HG03571 (cell line): ENCODE results near the gene KCNA3.
A peak's percentile ranks its signal among the peaks of the same experiment; 100 is the strongest.

Source experiments
- ATAC-seq: cut with Tn5 transposase; IDR thresholded peaks from one replicate; pipeline ENCODE4 v1.9.1; 2021; ENCODE audit not compliant: unreplicated experiment

The KCNA3 gene

GRCh38 chr1:110643879-110644472 is 30.8 kb downstream of the KCNA3 start:
- no peak for ATAC-seq

DNA sequence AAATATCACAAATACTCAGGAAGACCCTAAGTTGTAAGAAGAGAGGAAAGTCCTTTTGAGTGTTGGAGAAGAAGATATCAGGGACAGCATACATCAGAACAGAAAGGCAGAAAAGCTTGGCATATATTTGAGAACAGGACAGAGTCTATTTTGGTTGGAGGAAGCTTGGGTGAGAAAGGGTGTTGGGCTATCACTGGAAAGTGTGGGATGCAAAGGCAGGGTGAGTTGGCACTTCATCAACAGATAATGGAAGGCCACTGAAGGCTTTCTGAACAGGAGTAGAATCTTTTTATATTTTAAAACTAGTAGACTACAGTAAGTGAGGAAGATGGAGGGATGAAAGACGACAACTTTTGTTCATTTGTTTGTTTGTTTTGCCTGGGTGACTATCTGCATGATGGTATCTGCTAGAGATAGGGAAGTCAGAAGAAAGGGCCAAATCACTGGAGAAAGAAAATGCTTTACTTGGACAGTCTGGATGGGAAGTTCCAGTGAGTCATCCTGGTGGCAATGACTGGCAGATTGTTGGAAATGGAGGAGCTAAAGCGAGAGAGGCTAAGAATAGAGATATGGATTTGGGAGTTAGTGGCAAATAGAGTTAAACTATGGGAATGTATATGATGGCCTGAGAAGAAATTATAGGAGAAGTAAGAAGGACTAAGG is 34.9 kb downstream of the KCNA3 start:
- ATAC-seq = no peak

- ATAC-seq = no peak
Observed at GRCh38 chr1:110638556-110638955, 36.2 kb downstream of the KCNA3 start.

GRCh38 chr1:110638058-110638457 is 36.7 kb downstream of the KCNA3 start:
- ATAC-seq = no peak

DNA sequence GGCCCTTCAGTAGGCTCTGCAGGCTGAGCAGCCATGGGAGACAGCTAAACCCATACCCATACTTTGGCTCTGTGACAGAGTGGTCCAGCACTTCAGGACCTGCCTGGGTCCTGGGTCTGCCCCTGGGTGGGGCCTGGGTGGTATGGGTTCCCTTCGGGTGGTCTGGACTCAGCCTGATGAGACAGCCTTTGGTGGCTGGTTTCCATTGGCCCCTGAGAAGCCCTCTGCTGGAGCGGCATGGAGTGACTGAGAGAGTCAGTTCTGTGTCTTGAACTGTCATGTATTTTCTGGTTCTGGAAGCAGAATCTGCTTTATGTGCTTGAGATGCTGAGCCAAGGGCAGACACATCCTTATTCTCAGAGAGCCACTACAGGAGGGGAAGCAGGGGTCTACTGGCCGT is 37.3 kb downstream of the KCNA3 start:
- no peak for ATAC-seq

DNA sequence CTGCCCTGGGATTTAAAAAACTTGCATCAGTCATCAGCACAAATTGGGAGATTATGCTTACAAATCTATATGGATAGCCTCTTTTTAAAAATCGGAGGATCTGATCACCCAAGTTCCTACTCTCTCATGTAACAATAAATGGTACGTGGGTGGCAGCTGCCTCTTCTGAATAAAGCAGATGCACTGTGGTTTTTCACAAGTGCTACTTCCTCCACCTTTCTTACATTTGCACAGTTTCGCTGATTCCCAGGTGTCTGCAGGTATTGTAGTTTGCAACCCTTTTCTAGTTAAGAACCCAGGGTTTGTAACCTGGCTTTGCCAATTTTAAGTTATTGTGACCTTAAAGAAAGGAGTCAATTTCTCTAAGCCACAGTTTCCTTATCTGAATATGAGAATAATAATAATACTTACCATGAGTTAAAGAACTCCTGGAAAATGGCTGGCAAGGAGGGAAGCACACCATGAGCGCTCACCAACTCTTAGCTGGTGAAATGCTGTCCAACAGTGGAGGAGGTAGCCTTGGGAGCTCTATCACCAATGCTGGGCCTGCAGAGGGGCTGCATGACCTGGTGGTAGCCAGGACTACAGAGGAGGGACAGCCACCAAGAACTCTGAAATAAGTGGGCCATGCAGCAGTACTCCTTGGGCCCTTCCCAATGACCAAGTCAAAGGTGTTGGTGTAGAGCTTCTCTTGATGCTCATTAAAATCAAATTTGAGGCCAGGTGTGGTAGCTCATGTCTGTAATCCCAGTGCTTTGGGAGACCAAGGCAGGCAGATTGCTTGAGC is 38.4 kb downstream of the KCNA3 start:
- no peak for ATAC-seq

- ATAC-seq = no peak
Observed at GRCh38 chr1:110635434-110635833, 39.3 kb downstream of the KCNA3 start.

DNA sequence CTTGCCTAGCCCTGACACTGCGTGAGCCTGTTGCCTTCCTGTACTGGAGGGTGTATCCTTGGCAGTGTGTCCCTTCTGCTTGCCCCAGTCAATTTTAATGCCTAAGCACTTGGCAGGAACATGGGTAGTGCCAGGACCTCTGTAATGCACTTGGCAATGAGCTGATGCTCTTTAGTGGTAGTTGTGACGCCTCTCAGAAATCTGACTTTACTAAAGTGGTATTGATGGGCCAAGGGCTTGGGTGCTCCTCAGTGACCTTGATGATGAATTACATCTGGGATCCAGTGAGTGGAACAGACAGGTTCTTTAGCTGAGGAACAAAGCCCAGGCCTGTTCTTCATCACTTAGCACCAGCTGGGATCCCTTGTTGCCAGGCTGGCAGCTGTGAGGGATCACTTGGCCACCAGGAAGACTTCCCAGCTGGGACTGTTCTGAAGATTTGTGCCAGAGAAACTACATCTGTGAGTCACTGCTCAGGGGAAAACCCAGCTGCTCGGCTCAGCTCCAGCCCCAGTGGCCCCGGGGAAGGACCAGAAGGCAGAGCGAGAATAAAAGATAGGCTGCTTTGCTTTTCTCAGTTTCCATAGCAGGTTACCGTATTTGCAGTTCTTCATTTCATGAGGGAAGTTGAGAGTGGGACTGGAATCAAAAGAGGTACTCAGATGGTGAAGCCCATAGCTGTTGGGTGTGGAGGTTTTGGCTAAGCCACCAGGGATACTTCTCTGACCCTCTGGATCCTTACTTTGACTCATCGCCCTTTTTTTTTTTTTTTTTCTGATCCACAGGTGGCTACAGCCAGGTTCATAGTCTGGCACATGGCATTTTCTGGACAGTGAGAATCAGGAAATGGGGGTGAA is 40.1 kb downstream of the KCNA3 start:
- ATAC-seq = peak; percentile 65

GRCh38 chr1:110634086-110634454 is 40.7 kb downstream of the KCNA3 start:
- ATAC-seq = no peak

DNA sequence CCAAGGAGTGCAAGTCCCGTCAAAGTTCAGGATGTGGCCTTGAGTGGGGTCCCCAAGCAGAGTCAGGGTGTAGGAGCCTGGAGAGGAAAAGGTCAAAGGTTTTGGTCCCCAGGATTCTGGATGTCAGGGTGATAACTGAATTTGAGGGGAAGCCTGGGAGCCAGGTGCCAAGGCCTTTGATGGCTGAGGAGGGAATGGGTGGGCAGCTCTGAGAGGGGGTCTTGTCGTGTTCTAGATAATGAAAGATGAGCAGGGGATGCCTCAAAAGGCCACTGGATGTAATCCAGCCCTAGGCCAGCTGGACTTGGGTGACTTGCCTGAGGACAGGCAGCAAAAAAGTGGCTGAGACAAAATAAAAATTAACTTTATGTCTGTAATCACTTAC is 41.1 kb downstream of the KCNA3 start:
- no peak for ATAC-seq

GRCh38 chr1:110631836-110632620 is 42.7 kb downstream of the KCNA3 start:
- no peak for ATAC-seq

- peak; percentile 57 for ATAC-seq
Observed at GRCh38 chr1:110630839-110631663, 43.7 kb downstream of the KCNA3 start.

GRCh38 chr1:110628323-110629105 is 46.2 kb downstream of the KCNA3 start:
- ATAC-seq = no peak

DNA sequence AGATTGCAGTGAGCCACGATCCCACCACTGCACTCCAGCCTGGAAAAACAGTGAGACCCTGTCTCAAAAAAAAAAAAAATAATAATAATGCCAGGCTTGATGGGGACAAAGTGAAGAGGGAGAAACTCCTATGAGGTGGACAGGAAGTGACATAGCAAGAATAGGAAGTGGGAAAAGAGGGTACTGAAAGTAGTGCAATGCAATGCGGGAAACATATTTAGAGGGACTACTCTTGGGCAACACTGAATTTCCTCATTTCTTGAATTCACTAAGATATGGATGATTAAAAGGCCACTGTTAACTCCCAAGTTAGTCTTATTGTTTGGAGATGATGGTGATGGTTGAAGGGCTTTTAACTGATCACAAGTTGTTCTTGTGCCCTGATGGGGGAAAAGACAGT is 47.0 kb downstream of the KCNA3 start:
- no peak for ATAC-seq

DNA sequence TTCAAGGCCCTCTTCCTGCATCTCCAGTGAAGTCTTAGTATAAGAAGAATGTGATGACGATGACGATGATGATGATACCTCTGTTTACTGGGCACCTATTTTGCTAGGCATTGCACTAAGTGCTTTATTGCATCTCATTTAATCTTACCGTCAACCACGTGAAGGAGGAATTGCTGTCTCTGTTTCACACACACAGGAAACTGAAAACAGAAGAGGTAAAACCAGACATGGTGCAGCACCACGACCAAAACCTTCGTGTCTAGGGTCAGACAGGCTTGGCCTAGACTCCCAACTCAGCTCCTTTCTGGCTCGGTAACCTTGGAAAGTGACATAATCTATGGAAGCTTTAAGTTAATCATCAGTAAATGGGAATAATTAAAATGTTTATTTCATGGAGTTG is 47.9 kb downstream of the KCNA3 start:
- no peak for ATAC-seq
